Panc1 (cell line): Measurements from ENCODE around the gene NBPF1.

Experiments
- CTCF ChIP-seq: fragments of 450-650 bp; IDR thresholded peaks from 2 replicates; pipeline ENCODE4 v1.5.1; 2017; ENCODE audit warnings: mild to moderate bottlenecking
- POLR2AphosphoS5 ChIP-seq: IDR thresholded peaks from 2 replicates; pipeline ENCODE4 v1.6.1; 2012; ENCODE audit warnings: mild to moderate bottlenecking, low read depth, low read length, moderate library complexity
- SIN3A ChIP-seq: IDR thresholded peaks from 2 replicates; pipeline ENCODE4 v1.6.1; 2012; ENCODE audit warnings: low read depth, mild to moderate bottlenecking, low read length, moderate library complexity, borderline replicate concordance; ENCODE audit not compliant: insufficient read depth
- TCF7L2 ChIP-seq: IDR thresholded peaks from 2 replicates; pipeline ENCODE4 v1.6.1; 2011; ENCODE audit warnings: mild to moderate bottlenecking, low read depth, low read length, inconsistent platforms
- TF ChIP-seq, protein P1 (sequence below), 2 experiments: IDR thresholded peaks; 2 replicates each; pipeline ENCODE4 v1.6.1; 2011 to 2012; ENCODE audit warnings: low read depth in 2 of 2, control low read depth in 1 of 2, low read length in 1 of 2, mild to moderate bottlenecking in 1 of 2, moderate library complexity in 1 of 2; ENCODE audit not compliant: insufficient read depth in 1 of 2

DNA sequence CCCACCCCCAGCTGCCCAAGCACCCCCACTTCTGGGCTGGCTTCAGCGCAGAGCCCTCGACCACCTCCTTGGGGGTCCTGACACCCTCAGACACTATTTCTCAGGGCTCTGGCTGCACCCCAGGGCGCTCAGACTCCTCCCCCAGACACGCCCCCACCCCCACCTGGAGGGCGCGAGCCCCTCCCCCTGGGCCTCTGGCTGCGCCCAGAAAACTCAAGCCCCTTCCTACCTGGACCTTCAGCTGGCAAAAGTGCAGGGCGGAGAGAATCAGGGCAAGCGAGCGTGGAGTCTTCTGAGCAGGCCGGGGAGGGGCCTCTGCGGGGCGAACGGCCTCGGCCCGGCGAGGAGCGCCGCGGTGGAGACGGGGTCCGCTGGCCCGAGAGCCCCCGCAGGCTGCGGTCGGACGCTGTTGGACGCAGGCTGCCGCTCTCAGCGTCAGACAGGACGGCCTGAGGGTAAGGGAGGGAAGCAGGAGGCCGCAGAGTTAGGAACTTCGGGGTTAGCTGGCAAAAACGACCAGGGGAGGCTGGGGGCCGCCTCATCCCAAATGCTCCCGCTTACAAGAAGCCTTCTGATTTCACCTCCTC is 17.4 kb upstream of the NBPF1 start:
- TF ChIP-seq CTCF, result no peak
- TF ChIP-seq POLR2AphosphoS5, result no peak
- no peak for TF ChIP-seq TCF7L2
- TF ChIP-seq, protein P1, sequence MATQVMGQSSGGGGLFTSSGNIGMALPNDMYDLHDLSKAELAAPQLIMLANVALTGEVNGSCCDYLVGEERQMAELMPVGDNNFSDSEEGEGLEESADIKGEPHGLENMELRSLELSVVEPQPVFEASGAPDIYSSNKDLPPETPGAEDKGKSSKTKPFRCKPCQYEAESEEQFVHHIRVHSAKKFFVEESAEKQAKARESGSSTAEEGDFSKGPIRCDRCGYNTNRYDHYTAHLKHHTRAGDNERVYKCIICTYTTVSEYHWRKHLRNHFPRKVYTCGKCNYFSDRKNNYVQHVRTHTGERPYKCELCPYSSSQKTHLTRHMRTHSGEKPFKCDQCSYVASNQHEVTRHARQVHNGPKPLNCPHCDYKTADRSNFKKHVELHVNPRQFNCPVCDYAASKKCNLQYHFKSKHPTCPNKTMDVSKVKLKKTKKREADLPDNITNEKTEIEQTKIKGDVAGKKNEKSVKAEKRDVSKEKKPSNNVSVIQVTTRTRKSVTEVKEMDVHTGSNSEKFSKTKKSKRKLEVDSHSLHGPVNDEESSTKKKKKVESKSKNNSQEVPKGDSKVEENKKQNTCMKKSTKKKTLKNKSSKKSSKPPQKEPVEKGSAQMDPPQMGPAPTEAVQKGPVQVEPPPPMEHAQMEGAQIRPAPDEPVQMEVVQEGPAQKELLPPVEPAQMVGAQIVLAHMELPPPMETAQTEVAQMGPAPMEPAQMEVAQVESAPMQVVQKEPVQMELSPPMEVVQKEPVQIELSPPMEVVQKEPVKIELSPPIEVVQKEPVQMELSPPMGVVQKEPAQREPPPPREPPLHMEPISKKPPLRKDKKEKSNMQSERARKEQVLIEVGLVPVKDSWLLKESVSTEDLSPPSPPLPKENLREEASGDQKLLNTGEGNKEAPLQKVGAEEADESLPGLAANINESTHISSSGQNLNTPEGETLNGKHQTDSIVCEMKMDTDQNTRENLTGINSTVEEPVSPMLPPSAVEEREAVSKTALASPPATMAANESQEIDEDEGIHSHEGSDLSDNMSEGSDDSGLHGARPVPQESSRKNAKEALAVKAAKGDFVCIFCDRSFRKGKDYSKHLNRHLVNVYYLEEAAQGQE (IDR thresholded peaks at IDR 0.05; ENCODE audit: insufficient read depth in 1 of 2, low read depth in 2 of 2, low read length in 1 of 2), result no peak
- no peak for TF ChIP-seq SIN3A
